ENCODE results near the gene FBN2.

DNA sequence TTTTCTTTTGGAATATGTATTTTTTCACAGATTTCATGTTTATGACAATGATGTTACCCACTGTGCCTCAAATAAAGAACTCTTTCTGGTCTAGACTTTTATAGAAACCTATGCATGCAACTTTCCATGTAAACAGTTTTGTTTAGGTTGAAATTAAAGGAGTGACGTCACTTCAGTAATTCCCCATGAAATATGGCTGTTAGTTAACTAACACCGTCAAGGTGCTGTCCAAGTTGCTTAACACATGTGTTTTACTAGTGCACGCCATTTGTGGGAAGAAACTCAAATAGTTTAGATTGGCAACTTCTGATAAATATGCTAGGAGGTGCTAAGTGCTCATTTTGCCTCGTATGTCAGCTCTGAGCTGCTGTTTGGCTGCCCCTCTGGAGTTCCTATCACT, 102.2 kb downstream of the FBN2 start:
- TF ChIP-seq, protein P1, sequence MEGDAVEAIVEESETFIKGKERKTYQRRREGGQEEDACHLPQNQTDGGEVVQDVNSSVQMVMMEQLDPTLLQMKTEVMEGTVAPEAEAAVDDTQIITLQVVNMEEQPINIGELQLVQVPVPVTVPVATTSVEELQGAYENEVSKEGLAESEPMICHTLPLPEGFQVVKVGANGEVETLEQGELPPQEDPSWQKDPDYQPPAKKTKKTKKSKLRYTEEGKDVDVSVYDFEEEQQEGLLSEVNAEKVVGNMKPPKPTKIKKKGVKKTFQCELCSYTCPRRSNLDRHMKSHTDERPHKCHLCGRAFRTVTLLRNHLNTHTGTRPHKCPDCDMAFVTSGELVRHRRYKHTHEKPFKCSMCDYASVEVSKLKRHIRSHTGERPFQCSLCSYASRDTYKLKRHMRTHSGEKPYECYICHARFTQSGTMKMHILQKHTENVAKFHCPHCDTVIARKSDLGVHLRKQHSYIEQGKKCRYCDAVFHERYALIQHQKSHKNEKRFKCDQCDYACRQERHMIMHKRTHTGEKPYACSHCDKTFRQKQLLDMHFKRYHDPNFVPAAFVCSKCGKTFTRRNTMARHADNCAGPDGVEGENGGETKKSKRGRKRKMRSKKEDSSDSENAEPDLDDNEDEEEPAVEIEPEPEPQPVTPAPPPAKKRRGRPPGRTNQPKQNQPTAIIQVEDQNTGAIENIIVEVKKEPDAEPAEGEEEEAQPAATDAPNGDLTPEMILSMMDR (IDR thresholded peaks at IDR 0.05), result no peak
- TF ChIP-seq POLR2A (IDR thresholded peaks at IDR 0.05), result no peak
